A673 (cell line): ENCODE measurements around the gene EEPD1. TPM values are rescaled to one million over a fixed set of nuclear protein-coding genes. Genes with fewer than 3 reads are reported as not detected.

ENCODE experiments used
- BruUV-seq: library from RNA; stranded (reverse); fragments of 400-500 nt; replicated peaks from 2 replicates; lab custom pipeline; 2021; lab: Mats Ljungman, UMichigan
- CTCF ChIA-PET: fragments of 300-600 bp; sonication (Branson Sonifier 250); formaldehyde crosslinking; loops from one replicate; lab custom pipeline; 2022; ENCODE audit warnings: antibody characterized with exemption; lab: Charles Lee
- POLR2A ChIA-PET: fragments of 300-600 bp; sonication (Branson Sonifier 250); formaldehyde crosslinking; loops from one replicate; lab custom pipeline; 2022; ENCODE audit warnings: antibody characterized with exemption; ENCODE audit not compliant: low non-redundant PET; lab: Charles Lee
- DNase-seq: peaks from one replicate; pipeline ENCODE4 v3.0.0-alpha.2; 2015; ENCODE audit warnings: low spot score
- H3K27ac ChIP-seq: fragments of 200-600 bp; sonication (generic); 2 replicates; pipeline ENCODE4 v1.5.1; 2016; ENCODE audit warnings: mixed run types, low read depth, mild to moderate bottlenecking, mixed read lengths, antibody characterized with exemption, low read length; ENCODE audit not compliant: poor library complexity, severe bottlenecking
- H3K27me3 ChIP-seq: fragments of 200-600 bp; sonication (generic); replicated peaks from 2 replicates; pipeline ENCODE4 v1.6.1; 2017; ENCODE audit warnings: mixed run types, low read depth, mild to moderate bottlenecking, mixed read lengths, antibody characterized with exemption, low read length; ENCODE audit not compliant: insufficient read depth, poor library complexity
- H3K36me3 ChIP-seq: fragments of 200-600 bp; sonication (generic); 2 replicates; pipeline ENCODE4 v1.6.1; 2016; ENCODE audit warnings: mixed run types, mild to moderate bottlenecking, mixed read lengths, antibody characterized with exemption, low read length; ENCODE audit not compliant: insufficient read depth, poor library complexity, severe bottlenecking
- H3K4me1 ChIP-seq: fragments of 200-600 bp; sonication (generic); 2 replicates; pipeline ENCODE4 v1.6.1; 2017; ENCODE audit warnings: mixed run types, mild to moderate bottlenecking, mixed read lengths, antibody characterized with exemption, low read length; ENCODE audit not compliant: insufficient read depth, poor library complexity, severe bottlenecking
- H3K4me3 ChIP-seq: fragments of 200-600 bp; sonication (generic); 2 replicates; pipeline ENCODE4 v1.5.1; 2016; ENCODE audit warnings: low read depth, mixed run types, mild to moderate bottlenecking, mixed read lengths, low read length; ENCODE audit not compliant: poor library complexity, severe bottlenecking
- H3K9me3 ChIP-seq: fragments of 200-600 bp; sonication (generic); 2 replicates; pipeline ENCODE4 v1.6.1; 2016; ENCODE audit warnings: mixed run types, low read depth, mild to moderate bottlenecking, mixed read lengths, antibody characterized with exemption, low read length; ENCODE audit not compliant: poor library complexity, severe bottlenecking
- EZH2 ChIP-seq: fragments of 200-600 bp; sonication (generic); IDR thresholded peaks from 2 replicates; pipeline ENCODE4 v1.6.1; 2017; ENCODE audit warnings: borderline replicate concordance, low read depth, mild to moderate bottlenecking, mixed read lengths, antibody characterized with exemption, low read length; ENCODE audit not compliant: poor library complexity, severe bottlenecking
- intact Hi-C: fragments of 100-400 bp; cut with micrococcal nuclease; formaldehyde crosslinking; loops from one replicate; pipeline ENCODE4 v1.10.0; 2022; ENCODE audit not compliant: unreplicated experiment
- total RNA-seq: library from RNA; stranded (reverse); gene quantifications from 2 replicates; pipeline ENCODE4 v1.2.3, GENCODE V29; 2021
- TF ChIP-seq, protein P1 (sequence below): fragments of 300-800, 200-600 bp; sonication (generic); conservative IDR thresholded peaks from 2 replicates; pipeline ENCODE4 v1.5.1; 2017; ENCODE audit warnings: low read depth, mild to moderate bottlenecking, antibody characterized with exemption, low read length, moderate library complexity, mixed read lengths

The EEPD1 gene
- total RNA-seq, 1 experiment from 2014 or later = 2.5 TPM

DNA sequence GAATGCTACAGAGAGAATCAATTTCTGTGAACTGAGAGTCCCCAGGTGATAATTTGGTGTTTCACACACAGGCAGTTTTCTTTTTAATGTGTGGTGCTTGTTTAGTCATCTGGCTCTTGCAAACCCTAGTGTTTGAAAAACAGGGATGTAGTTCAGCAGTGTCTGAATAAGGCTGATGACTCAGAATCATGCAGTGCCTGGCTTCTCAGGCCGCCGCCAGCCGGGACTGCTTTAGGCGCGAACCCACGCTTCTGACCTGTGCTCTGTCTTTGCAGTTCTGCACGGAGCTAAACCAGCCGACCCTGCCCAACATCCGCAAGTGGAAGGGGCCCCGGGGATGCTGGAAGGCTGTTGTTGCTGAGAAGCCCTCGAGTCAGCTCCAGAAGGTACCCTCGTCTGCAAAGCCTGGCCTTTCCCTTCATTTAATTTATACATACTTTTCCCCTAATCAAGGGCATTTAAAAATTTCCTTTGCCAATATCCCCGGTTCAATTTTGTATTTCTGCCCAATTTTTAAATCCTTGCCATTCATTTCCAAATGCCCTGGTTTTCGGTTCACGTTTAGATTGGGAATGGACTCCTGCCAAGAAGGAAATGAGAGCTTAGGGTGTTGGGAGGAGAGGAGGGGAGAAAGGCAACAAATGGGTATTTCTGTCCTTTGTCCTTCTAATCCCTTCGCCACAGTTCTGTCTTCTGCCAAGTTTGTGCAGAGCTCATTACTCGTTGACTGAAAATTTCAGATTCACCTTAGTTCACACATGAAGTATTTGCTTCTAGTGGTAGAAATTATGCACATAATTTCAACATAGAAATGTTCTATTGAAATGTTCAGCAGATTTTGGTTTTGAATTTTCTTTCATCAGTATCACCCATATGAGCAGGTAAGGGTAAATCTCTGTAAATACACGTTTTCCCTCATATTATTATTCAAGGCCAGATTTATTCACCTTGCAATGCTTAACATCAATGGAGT, 128.1 kb downstream of the EEPD1 start:
- Histone ChIP-seq H3K27ac (no peak overlapping the region), H3K4me1 (peaks cover 32% of the 10 kb centered on the region), H3K9me3 (no peaks in the 10 kb centered on the region), H3K27me3 (no peaks in the 10 kb centered on the region), H3K36me3 (no peaks in the 10 kb centered on the region), H3K4me3 (no peak overlapping the region)
- TF ChIP-seq, protein P1, sequence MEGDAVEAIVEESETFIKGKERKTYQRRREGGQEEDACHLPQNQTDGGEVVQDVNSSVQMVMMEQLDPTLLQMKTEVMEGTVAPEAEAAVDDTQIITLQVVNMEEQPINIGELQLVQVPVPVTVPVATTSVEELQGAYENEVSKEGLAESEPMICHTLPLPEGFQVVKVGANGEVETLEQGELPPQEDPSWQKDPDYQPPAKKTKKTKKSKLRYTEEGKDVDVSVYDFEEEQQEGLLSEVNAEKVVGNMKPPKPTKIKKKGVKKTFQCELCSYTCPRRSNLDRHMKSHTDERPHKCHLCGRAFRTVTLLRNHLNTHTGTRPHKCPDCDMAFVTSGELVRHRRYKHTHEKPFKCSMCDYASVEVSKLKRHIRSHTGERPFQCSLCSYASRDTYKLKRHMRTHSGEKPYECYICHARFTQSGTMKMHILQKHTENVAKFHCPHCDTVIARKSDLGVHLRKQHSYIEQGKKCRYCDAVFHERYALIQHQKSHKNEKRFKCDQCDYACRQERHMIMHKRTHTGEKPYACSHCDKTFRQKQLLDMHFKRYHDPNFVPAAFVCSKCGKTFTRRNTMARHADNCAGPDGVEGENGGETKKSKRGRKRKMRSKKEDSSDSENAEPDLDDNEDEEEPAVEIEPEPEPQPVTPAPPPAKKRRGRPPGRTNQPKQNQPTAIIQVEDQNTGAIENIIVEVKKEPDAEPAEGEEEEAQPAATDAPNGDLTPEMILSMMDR = no peak
- BruUV-seq = no TSS peak
- CTCF ChIA-PET = no interaction called here
- POLR2A ChIA-PET = no interaction called here
- intact Hi-C loops = no loop called here
- DNase-seq = peak; percentile 60

- Histone ChIP-seq H3K4me3 (no peak overlapping the region), H3K36me3 (no peaks in the 10 kb centered on the region), H3K9me3 (no peaks in the 10 kb centered on the region), H3K27ac (no peak overlapping the region), H3K4me1 (peaks cover 32% of the 10 kb centered on the region), H3K27me3 (no peaks in the 10 kb centered on the region)
- no peak for DNase-seq
- ChIA-PET POLR2A (no interaction called here), CTCF (no interaction called here)
- BruUV-seq = no TSS peak
- intact Hi-C loops = no loop called here
- TF ChIP-seq, protein P1 = no peak
- TF ChIP-seq EZH2 = no peak
These were observed 129.1 kb downstream of the EEPD1 start for GRCh38 chr7:36281945-36282717.

- H3K27ac ChIP-seq = no peak overlapping the region
- peaks cover 32% of the 10 kb centered on the region for H3K4me1 ChIP-seq
- ChIA-PET POLR2A (no interaction called here), CTCF (no interaction called here)
- no peak for TF ChIP-seq EZH2
- TF ChIP-seq, protein P1 = no peak
- no peak for DNase-seq
- no peak overlapping the region for H3K4me3 ChIP-seq
- no peaks in the 10 kb centered on the region for H3K36me3 ChIP-seq
- no TSS peak for BruUV-seq
- H3K27me3 ChIP-seq = no peaks in the 10 kb centered on the region
- no peaks in the 10 kb centered on the region for H3K9me3 ChIP-seq
- intact Hi-C loops = no loop called here
These were observed 130.1 kb downstream of the EEPD1 start for GRCh38 chr7:36283181-36283580.
